AG04450 (cell line): Measurements from ENCODE around the gene DDX3X. TPM values are rescaled to one million over a fixed set of nuclear protein-coding genes. Genes with fewer than 3 reads are reported as not detected.
"Not testable (repeated sequence)": the region's sequence is repeated elsewhere in the genome, so short reads cannot be mapped to it uniquely, and the experiment has no call there.

Experiments
- CTCF ChIA-PET: fragments of 300-600, 350-600 bp; formaldehyde crosslinking; extraction: SDS; loops from one replicate; lab custom pipeline; 2022; ENCODE audit warnings: antibody characterized with exemption, inconsistent platforms; lab: Charles Lee
- POLR2A ChIA-PET: fragments of 350-600 bp; formaldehyde crosslinking; extraction: SDS; loops from one replicate; lab custom pipeline; 2021; ENCODE audit warnings: antibody characterized with exemption, inconsistent platforms; lab: Yijun Ruan, JAX
- DNase-seq: peaks from one replicate; pipeline ENCODE4 v3.0.0-alpha.2; 2011; ENCODE audit warnings: low read depth, low spot score
- H3K27ac ChIP-seq: one replicate; pipeline ENCODE4 v1.5.1; 2012; ENCODE audit warnings: low read depth, low read length, control low read depth
- H3K27me3 ChIP-seq: one replicate; pipeline ENCODE4 v1.6.0; 2012; ENCODE audit warnings: low read length; ENCODE audit not compliant: control insufficient read depth, insufficient read depth
- H3K4me3 ChIP-seq: 2 replicates; pipeline ENCODE4 v1.5.1; 2011; ENCODE audit warnings: mild to moderate bottlenecking, low read depth, low read length, control low read depth
- H3K9me3 ChIP-seq: 2 replicates; pipeline ENCODE4 v1.5.1; 2012; ENCODE audit warnings: low read length; ENCODE audit not compliant: control insufficient read depth, insufficient read depth
- CTCF ChIP-seq: IDR thresholded peaks from 2 replicates; pipeline ENCODE4 v1.5.1; 2011; ENCODE audit warnings: low read depth, low read length, control low read depth, inconsistent platforms
- polyA plus RNA-seq: library from polyadenylated mRNA; depleted of rRNA; stranded (reverse); fragments of >200 nt; gene quantifications from 2 replicates; pipeline ENCODE4 v1.2.3, GENCODE V29; 2011

The DDX3X gene
- polyA plus RNA-seq, 1 experiment, result 110 TPM

DNA sequence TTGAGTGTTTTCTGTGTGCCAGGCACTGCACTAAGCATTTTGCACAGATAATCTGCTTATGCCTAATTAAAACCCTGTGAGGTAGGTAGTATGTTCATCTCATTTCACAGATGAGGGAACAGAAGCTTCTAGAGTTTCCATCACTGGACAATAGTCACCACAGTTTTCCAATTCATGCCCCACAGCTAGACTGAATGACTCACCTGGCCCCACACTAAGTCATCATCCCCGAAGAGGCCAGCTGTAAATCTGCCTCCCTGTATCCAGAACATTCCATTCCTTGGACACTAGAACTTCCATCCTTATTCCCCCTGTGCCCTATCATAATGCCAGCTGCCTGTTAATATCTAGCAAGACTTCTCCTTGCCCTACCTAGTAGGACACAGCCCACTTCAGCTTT is 72.2 kb downstream of the DDX3X start:
- TF ChIP-seq CTCF, result no peak
- ChIA-PET POLR2A (no interaction called here), CTCF (no interaction called here)
- H3K9me3 ChIP-seq, result no peaks in the 10 kb centered on the region
- H3K4me3 ChIP-seq, result no peak overlapping the region
- H3K27me3 ChIP-seq, result no peaks in the 10 kb centered on the region
- H3K27ac ChIP-seq, result no peak overlapping the region
- DNase-seq, result no peak

- Histone ChIP-seq H3K27me3 (no peaks in the 10 kb centered on the region), H3K4me3 (no peak overlapping the region), H3K27ac (no peak overlapping the region), H3K9me3 (no peaks in the 10 kb centered on the region)
- CTCF ChIA-PET, result no interaction called here
- POLR2A ChIA-PET, result no interaction called here
- DNase-seq, result no peak
- no peak for TF ChIP-seq CTCF
Observed at GRCh38 chrX:41407816-41408215, 73.9 kb downstream of the DDX3X start.

DNA sequence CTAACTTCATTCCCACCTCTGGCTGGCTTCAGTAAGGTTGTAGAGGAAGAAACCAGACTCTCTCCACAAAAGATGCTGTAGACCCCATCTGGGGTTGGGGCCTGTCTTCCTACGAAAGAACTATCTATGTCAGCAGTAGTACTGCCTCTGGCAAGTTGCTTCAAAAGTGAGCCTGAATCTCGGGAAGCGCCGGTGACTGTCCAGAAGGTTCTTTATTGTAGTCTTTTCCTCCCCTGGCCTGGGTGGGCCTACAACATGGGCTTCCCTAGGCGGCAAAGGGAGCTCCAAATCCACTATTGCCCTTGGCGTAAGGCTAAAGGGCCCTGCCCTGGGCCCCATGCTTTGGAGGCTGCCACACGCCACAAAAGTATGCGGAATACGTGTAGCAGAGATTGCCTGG is 74.6 kb downstream of the DDX3X start:
- CTCF ChIA-PET, result no interaction called here
- Histone ChIP-seq H3K27me3 (no peaks in the 10 kb centered on the region), H3K9me3 (no peaks in the 10 kb centered on the region), H3K27ac (no peak overlapping the region), H3K4me3 (no peak overlapping the region)
- POLR2A ChIA-PET, result no interaction called here
- no peak for DNase-seq
- TF ChIP-seq CTCF, result no peak

GRCh38 chrX:41409006-41409405 is 75.0 kb downstream of the DDX3X start:
- no peak overlapping the region for H3K27ac ChIP-seq
- H3K27me3 ChIP-seq, result no peaks in the 10 kb centered on the region
- H3K9me3 ChIP-seq, result no peaks in the 10 kb centered on the region
- ChIA-PET CTCF (no interaction called here), POLR2A (no interaction called here)
- H3K4me3 ChIP-seq, result no peak overlapping the region
- no peak for DNase-seq
- no peak for TF ChIP-seq CTCF

GRCh38 chrX:41411222-41411621 is 77.3 kb downstream of the DDX3X start:
- H3K9me3 ChIP-seq, H3K4me3 ChIP-seq, DNase-seq, H3K27me3 ChIP-seq, POLR2A ChIA-PET, CTCF ChIA-PET, H3K27ac ChIP-seq: not testable (repeated sequence)
